ENCODE results near the gene ORAI3.

The ORAI3 gene

GRCh38 chr16:30972872-30973271 lies 24.0 kb downstream of the ORAI3 start:
- DNase-seq: no peak

GRCh38 chr16:30974348-30974747 lies 25.5 kb downstream of the ORAI3 start:
- no peak for DNase-seq

- no peak for DNase-seq
Observed at GRCh38 chr16:30976486-30976885, 27.6 kb downstream of the ORAI3 start.

GRCh38 chr16:30977502-30977901 lies 28.6 kb downstream of the ORAI3 start:
- peak; percentile 66 for DNase-seq

GRCh38 chr16:30979170-30980022 lies 30.5 kb downstream of the ORAI3 start:
- no peak for DNase-seq

GRCh38 chr16:30980023-30980371 lies 31.1 kb downstream of the ORAI3 start:
- no peak for DNase-seq

- DNase-seq: no peak
Observed at GRCh38 chr16:30980434-30980833, 31.6 kb downstream of the ORAI3 start.

GRCh38 chr16:30980959-30981358 lies 32.1 kb downstream of the ORAI3 start:
- DNase-seq: no peak

- no peak for DNase-seq
Observed at GRCh38 chr16:30982548-30983288, 33.9 kb downstream of the ORAI3 start.

GRCh38 chr16:30983289-30983889 lies 34.5 kb downstream of the ORAI3 start:
- no peak for DNase-seq

GRCh38 chr16:30983898-30984610 lies 35.2 kb downstream of the ORAI3 start:
- no peak for DNase-seq

GRCh38 chr16:30984669-30985400 lies 36.0 kb downstream of the ORAI3 start, which contains the start of gene HSD3B7:
HSD3B7 (plus strand) TSS chr16:30985207; CDS start chr16:30985659, 452 bp downstream.
- DNase-seq: peak; percentile 88

- no peak for DNase-seq
Observed at GRCh38 chr16:30985401-30986128, 36.7 kb downstream of the ORAI3 start.

GRCh38 chr16:30986129-30986991 lies 37.5 kb downstream of the ORAI3 start:
- no peak for DNase-seq

GRCh38 chr16:30987581-30988190 lies 38.8 kb downstream of the ORAI3 start:
- no peak for DNase-seq

GRCh38 chr16:30989469-30990047 lies 40.7 kb downstream of the ORAI3 start:
- DNase-seq: no peak

GRCh38 chr16:30990105-30990504 lies 41.2 kb downstream of the ORAI3 start:
- DNase-seq: no peak

GRCh38 chr16:30991052-30991451 lies 42.2 kb downstream of the ORAI3 start:
- DNase-seq: no peak

- no peak for DNase-seq
Observed at GRCh38 chr16:30992276-30992780, 43.5 kb downstream of the ORAI3 start.
